ENCODE data around the gene EIPR1.

The EIPR1 gene

GRCh38 chr2:3160751-3161330, 216.8 kb downstream of the EIPR1 start:
- no peak for DNase-seq (ENCODE audit: low read depth, low spot score)
- H3K4me3 ChIP-seq (ENCODE audit: low read length) = no peak overlapping the region

GRCh38 chr2:3159782-3160545, 217.7 kb downstream of the EIPR1 start:
- DNase-seq (ENCODE audit: low read depth, low spot score) = no peak
- no peak overlapping the region for H3K4me3 ChIP-seq (ENCODE audit: low read length)

DNA sequence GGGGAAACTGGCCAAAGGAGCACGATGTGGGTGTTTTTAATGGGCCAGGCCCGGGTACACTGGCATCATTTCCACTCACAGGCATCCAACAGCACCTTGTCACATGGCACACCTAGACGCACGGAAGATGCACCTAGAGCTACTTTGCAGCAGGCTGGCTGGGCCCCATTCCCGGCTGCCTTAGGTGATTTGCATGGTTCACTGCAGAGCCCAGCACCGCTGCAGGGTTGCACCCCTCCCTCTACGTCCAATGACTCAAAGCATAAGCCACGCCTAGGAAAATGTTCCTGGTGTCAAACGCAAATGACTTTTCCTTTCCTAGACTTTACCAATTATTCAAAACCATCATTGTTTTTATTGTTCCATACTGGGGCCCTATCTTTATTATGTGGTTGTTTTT, 222.9 kb downstream of the EIPR1 start:
- no peak overlapping the region for H3K4me3 ChIP-seq (ENCODE audit: low read length)
- DNase-seq (ENCODE audit: low read depth, low spot score) = no peak

- H3K4me3 ChIP-seq (ENCODE audit: low read length) = no peak overlapping the region
- DNase-seq (ENCODE audit: low read depth, low spot score) = no peak
Observed at GRCh38 chr2:3154146-3154545, 223.5 kb downstream of the EIPR1 start.

GRCh38 chr2:3151153-3151918, 226.3 kb downstream of the EIPR1 start:
- H3K4me3 ChIP-seq (ENCODE audit: low read length) = no peak overlapping the region
- peak; percentile 40 for DNase-seq (ENCODE audit: low read depth, low spot score)

GRCh38 chr2:3149441-3150217, 228.0 kb downstream of the EIPR1 start:
- DNase-seq (ENCODE audit: low read depth, low spot score) = no peak

GRCh38 chr2:3148716-3149115, 228.9 kb downstream of the EIPR1 start:
- no peak overlapping the region for H3K4me3 ChIP-seq (ENCODE audit: low read length)
- DNase-seq (ENCODE audit: low read depth, low spot score) = no peak

More at GRCh38 chr2:3149441-3150217, 228.0 kb downstream of the EIPR1 start:
- no peak overlapping the region for H3K4me3 ChIP-seq (ENCODE audit: low read length)

DNA sequence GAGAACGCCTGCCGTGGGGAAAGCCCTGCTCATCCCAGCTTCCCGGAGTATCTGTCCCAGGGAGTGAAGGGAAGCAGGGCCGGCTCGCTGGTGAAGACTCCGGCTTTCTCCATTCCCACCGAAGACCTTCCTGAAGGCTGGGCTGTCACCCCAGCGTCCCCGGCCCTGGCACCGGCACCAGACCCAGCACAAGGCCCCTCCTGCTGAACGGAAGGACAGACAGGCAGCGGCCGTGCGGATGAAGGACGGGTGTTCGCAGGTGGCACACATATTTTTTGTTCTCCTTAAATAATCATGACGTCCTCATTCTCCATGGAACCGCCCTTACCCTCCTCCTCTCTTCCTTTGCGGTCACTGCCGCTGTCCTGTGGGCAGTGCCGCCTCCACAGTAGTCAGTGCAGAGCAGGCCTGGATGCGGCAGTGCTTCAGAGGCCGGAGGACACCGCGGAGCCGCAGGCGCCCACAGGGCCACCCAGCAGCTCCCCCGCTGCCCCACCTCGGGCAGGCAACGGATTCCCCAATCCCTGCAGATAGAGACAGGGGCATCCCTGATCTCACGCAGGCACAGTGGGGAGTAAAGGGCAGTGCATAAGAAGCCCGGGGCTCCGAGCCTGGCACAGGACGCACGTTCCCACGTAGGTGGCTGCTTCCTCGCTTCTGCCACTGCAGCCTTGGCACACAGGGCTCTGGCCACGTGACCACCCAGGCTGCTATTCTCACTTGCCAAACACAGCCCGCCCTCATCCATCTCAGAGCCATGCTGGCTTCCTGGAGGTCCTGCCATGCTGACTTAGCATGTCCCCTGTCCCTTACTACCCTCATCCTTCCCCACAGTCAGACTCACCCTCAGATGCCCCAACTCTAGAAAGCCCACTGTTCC, 229.7 kb downstream of the EIPR1 start:
- DNase-seq (ENCODE audit: low read depth, low spot score) = no peak
- no peak overlapping the region for H3K4me3 ChIP-seq (ENCODE audit: low read length)

DNA sequence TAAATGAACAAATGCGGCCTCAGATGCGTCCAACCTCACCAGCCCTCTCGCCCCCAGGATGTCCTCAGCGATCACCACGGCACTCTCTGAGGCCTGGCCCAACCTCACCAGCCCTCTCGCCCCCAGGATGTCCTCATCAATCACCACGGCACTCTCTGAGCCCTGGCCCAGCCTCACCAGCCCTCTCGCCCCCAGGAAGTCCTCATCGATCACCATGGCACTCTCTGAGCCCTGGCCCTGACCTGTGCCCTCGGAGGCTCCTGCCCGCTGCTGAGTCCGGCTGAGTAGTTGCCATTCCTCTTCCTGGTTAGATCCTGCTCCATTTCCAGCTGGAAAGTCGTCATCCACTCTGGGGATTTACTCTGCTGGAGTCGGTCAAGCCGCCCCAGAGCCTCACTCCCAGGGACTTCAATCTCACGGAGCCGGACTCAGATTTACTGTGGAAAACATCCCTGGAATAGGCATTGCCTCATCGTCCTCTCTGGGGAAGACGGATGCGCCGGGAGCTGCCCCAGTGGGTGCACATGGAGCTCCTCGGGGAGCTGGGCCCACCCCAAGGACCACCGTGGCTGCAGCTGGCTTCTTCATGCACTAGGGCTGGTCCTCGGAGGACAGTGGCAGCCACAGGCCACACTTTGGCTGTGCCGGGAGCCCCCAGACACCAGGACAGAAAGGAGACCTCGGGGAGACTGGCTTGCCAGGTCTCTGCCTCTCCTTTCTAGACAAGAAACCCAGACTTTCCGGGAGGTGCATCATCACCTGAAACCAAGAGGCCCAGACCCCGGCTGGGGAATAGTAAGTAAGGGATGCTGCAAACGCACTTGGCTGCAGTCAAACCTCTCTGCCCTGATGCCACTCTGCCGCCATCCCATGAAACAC, 230.6 kb downstream of the EIPR1 start:
- no peak overlapping the region for H3K4me3 ChIP-seq (ENCODE audit: low read length)
- DNase-seq (ENCODE audit: low read depth, low spot score) = no peak

DNA sequence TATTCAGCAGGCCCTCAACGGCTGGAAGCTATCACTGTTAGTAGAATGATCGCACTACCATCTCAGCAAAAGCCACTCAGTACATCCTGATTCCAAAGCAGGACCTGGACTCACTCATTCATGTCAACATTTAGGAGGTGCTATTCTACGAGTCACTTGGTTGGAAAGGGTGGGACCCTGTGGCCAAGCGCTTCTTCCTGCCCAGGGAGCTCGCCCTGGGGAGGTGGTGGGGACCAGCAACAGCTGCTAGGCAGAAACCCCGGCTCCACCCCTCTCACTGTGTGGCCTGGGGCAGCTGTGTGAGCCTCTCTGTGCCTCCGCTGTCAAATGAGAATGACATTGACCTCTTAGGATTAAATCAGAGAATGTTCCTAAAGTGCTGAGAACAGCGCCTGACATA, 231.4 kb downstream of the EIPR1 start:
- H3K4me3 ChIP-seq (ENCODE audit: low read length) = no peak overlapping the region
- DNase-seq (ENCODE audit: low read depth, low spot score) = no peak

- no peak for DNase-seq (ENCODE audit: low read depth, low spot score)
Observed at GRCh38 chr2:3145471-3146021, 232.1 kb downstream of the EIPR1 start.

DNA sequence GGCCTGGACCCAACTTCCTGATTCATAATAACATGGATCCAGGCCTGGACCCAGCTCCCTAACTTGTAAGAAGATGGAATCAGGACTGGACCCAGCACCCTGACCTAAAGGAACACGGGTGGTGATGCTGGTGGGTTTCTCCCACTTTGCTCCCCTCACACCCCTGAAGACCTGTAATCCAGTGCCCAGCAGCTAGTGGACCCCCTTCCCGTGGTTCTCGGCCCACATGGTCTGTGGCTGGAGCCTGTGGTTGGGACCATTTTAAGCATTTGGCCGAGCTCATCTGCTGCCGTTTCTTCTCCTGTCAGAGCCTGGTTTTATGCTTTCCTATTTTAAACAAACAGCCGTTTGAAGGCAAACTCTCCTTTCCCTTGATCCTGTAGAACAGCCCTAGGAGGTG, 232.8 kb downstream of the EIPR1 start:
- no peak for DNase-seq (ENCODE audit: low read depth, low spot score)
- H3K4me3 ChIP-seq (ENCODE audit: low read length) = no peak overlapping the region

More at GRCh38 chr2:3145471-3146021, 232.1 kb downstream of the EIPR1 start:
- H3K4me3 ChIP-seq (ENCODE audit: low read length) = no peak overlapping the region

GRCh38 chr2:3143602-3144001, 234.0 kb downstream of the EIPR1 start:
- DNase-seq (ENCODE audit: low read depth, low spot score) = no peak
- H3K4me3 ChIP-seq (ENCODE audit: low read length) = no peak overlapping the region

GRCh38 chr2:3142961-3143571, 234.6 kb downstream of the EIPR1 start:
- no peak for DNase-seq (ENCODE audit: low read depth, low spot score)
- H3K4me3 ChIP-seq (ENCODE audit: low read length) = no peak overlapping the region

DNA sequence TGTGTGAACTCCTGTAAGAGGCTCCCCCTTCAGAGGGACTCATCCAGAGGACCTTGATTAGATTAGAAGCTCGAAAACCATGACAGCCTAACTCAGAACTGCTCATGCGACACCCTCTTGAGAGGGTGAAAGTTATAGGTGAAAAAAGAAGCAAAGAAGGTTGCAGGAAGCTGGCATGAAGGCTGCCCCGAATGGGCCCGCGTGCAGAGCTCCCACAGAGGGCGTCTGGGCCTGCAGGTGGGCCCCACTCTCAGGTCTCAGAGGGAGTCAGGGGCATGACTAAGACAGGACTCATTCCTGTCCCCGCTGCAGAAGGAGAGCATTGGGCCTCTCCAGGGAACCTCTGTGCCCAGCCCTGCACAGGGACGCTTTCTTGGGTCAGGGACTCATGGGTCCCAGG, 235.4 kb downstream of the EIPR1 start:
- no peak for DNase-seq (ENCODE audit: low read depth, low spot score)
- no peak overlapping the region for H3K4me3 ChIP-seq (ENCODE audit: low read length)

DNA sequence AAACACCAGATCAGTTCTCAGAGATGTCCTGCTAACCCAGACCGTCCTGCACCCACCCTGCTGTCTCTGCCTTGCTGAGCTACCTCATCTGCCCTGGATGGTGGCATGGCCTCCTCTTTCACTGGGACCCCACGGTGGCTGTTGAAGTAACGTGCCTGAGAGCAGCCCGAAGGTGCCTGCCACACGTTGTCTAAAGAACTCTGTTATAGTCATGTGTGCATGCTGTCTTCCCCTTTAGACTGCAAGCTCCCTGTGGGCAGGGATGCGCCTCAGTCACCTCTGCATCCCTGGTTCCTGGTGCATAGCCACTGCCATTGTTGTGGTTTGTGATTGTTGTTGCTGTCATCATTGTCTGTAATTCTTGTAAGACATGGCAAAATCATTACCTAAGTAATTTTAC, 235.9 kb downstream of the EIPR1 start:
- no peak for DNase-seq (ENCODE audit: low read depth, low spot score)
- no peak overlapping the region for H3K4me3 ChIP-seq (ENCODE audit: low read length)

GRCh38 chr2:3139906-3140305, 237.7 kb downstream of the EIPR1 start:
- DNase-seq (ENCODE audit: low read depth, low spot score) = no peak
- H3K4me3 ChIP-seq (ENCODE audit: low read length) = no peak overlapping the region
